Left forelimb (tissue), 1 donor: Measurements from ENCODE around the gene MT1B.

Experiments used
- DNase-seq: peaks from one replicate; pipeline ENCODE4 v3.0.0-alpha.2; 2018; ENCODE audit warnings: low spot score

MT1B gene

DNA sequence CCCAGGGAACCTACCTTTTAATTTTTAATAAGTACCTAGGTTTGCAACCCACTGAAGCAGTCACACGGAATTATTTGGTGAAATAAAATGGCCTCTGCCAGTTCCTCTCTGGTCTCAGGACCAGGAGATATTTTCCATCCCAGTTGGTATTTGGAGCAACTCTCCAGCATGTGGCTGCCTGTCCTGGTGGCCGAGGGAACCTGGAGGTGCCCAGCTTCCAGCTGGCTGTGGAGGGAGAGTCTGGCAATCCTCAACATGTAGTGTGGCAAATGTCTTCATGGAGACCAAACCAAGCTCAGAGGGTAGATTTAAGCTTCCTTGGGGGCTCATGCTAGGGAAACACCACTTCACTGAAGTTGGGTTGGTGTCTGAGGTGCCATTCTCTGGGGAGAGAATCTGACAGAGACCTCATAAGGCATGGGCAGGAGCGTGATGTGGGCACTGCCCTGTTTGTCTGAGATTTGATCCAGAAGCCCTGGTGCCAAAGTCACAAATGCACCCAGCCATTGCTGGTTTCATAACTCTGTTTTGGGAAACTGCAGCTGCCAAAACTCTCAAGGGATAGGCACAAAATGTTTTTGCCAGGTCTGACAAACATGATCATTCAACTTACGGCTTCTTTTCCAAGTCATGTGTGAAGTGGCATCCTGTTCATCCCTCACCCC lies 33.4 kb downstream of the MT1B start:
- no peak for DNase-seq

DNA sequence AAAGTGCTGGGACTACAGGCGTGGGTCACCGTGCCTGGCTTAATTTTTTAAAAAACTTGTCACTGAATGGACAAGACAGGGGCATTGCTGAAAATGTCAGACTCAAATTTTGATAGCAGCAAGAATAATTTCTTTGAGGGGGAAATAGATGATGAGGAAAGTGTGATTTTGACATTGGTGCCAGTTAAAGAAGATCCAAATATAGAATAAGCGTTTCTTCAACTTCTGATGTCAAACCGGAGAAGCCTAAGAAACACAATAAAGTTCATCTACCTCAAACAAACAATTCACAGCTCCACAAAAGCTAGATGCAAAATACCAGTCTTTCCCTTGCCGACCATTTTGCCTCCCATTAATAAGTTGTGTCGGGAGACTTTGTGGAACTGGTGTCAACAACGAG lies 35.1 kb downstream of the MT1B start:
- no peak for DNase-seq

DNA sequence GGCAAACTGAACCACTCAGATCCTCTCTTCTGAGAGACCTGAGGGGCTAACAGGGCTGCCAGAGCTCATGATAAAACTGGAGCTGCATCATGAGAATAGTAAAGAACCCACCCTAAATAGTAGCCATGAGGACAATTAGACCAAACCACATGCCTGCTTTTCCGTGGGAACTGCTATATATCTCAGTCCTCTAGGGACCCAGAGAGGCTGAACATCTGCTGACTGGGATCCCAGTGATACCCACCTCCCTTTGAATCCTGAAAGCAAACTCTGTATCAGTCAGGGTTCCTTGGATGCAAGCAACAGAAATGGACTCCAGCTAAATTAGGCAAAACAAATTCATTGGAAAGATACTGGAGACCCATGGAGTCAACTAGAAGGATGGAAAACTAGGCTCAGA lies 37.1 kb downstream of the MT1B start:
- DNase-seq = no peak

DNA sequence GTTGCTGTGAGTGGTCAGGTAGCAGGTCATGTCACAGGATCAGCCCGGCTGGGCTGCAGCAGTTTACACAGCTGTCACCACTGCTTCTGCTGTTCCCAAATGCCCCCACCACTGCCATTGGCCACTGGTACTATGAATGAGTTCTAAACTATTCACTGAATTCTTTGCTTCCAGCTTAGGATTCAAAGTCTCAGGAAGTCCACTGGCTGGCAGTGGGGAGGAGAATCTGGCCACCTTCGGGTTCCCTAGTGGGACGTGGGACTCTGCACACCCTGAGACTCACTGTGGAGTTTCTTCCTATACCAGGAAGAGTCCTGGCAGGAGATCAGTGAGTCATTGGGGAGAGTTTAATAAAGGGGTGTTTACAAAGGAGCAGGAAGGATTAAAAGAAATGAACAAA lies 37.5 kb downstream of the MT1B start:
- no peak for DNase-seq

DNA sequence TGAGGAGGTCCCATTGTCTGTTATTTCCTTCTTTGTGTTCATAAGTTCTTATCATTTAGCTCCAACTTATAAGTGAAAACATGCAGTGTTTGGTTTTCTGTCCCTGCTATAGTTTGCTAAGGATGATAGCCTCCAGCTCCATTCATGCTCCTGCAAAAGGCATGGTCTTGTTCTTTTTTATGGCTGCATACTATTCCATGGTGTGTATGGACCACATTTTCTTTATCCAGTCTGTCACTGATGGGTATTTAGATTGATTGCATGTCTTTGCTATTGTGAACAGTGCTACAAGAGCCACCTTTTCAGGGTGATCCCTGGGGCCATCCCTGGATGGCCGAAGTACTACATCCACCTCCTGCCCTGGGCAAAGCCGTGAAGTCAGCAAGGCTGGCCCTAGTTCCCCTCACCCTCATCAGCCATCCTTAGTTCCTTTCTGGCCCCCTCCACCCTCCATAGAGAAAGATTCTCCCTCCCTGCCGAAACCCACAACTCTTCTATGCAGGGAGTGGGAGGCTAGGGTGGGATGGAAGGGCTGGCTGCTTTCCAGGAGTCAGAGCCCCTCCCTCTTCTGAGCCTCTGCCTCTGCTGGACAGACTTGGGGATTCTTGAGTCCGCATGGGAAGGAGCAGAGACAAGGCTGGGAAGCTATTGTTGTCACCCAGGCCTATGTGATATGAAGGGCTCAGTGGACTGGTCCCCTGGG lies 38.9 kb downstream of the MT1B start:
- DNase-seq = no peak

DNA sequence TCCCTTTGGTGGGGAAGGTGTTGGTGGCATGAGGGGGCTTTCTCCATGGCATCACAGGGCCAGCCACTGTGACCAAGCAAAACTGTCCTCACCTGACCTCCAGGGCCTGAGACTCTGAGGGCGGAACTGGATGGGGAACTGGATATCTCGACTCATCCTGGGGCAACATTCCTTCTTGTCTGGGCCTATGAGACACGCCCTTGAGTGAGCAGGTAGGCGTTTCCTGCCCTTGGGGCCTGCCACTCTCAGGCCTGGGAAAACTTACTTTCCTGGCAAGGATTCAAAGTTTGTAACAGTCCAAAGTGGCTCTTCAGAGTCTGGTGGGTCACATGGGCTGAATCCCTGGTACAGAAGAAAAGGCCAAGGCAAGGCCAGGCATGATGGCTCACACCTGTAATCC lies 40.2 kb downstream of the MT1B start:
- no peak for DNase-seq

DNA sequence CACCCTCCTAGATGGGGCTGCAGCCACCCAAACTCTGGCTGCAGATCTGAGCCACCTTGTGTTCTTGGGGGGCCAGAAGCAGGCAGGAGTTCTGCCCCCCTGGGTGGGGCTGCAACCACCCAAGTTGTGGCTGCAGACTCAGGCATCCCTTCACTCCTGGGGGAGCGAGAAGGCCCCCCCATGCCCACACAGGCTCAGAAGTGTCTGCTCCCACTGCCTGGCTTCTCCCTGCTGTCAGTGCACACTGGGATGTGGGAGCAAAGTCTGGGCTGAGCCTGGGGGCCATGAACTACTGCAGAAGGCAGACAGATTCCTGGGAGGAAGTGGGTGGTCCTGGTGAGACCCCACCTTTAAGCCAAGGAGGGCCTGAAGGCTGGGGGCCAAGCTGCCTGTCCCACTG lies 43.6 kb downstream of the MT1B start:
- no peak for DNase-seq

DNA sequence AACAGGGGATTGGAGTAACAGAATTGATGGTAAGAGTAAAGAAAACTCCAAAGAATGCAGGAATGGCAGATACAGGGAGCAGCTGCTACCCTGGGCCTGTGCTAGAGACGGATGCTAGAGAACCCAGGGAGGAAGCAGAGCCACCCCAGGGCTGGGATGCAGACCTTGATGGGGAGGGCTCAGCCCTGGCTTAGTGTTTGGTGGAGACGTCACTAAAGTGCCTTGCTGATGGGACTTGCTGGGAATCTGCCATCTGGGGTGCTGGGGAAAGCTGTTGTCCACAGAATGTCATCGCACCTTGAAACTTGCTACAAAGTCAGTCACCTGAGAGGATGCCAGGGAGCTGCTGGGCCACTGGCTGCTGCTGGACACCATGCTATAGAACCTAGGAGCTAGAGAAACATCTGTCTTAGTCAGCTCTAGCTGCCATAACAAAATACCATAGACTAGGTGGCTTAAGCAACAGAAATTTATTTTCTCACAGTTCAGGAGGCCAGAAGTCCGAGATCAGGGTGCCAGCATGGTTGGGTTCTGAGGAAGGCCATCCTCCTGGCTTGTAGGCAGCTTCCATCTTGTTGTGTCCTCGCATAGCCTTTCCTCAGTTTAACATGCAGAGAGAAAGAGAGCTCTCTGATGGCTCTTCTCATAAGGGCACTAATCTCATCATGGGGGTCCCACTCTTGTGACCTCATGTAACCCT lies 45.9 kb downstream of the MT1B start:
- DNase-seq = no peak

DNA sequence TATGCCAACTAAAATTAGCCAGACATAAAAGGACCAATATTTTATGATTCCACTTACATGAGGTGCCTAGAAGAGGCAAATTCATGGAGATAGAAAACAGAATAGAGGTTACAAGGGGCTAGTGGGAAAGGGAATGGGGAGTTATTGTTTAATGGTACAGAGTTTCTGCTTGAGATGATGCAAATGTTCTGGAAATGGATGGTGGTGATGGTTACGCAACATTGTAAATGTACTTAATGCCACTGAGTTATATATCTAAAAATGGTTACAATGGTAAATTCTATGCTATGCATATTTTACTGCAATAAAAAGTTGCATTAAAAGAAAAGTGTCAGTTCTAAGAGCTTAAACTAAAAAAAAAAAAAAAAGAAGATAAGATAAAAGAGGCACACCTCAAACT lies 48.5 kb downstream of the MT1B start:
- no peak for DNase-seq

DNA sequence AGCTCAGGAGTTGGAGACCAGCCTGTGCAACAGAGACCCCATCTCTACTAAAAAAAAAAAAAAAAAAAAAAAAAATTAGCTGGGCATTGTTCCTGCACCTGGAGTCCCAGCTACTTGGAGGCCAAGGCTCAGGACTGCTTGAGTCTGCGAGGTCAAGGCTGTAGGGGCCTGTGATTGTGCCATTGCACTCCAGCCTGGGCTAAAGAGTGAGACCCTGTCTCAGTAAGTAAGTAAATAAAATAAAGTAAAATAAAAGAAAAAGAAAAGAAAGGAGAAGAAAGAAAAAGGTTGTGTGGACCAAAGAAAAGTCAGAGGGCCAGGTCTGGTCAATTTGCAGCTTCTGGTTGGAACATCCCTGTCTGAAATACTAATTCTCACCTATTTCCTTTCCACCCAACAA lies 48.9 kb downstream of the MT1B start:
- DNase-seq = no peak

DNA sequence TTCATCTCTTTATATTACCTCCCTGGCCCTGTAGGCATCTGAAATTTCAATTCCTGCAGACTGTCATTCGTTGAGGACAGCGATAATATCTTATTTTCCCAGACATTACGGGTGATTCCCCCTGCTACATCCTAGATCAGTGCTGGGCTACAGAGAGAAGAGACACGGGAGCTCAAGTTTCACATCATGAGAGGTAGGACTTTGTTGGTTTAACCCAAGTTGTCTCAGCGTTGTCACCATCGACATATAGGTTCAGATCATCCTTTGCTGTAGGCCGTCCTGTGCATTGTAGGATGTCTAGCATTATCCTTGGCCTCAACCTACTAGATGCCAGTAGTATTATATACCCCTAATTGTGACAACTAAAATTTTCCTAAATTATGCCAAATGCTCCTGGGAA lies 49.8 kb downstream of the MT1B start:
- DNase-seq = no peak
